Psoas muscle (tissue), 8 donors: ENCODE results near the gene SETD1A. TPM values are rescaled to one million over a fixed set of nuclear protein-coding genes. Genes with fewer than 3 reads are reported as not detected.

ENCODE experiments used
- ATAC-seq, 4 donors: fragments of 200-7000 bp; cut with Tn5 transposase; one replicate each; pipeline ENCODE4 v1.9.1; 2020; ENCODE audit warnings: moderate library complexity in 3 of 4, mild to moderate bottlenecking in 2 of 4
- DNase-seq, 2 donors: peaks; one replicate each; pipeline ENCODE4 v3.0.0-alpha.2; 2020
- H3K27ac ChIP-seq: fragments of 200-600 bp; one replicate; pipeline ENCODE4 v1.8.0; 2022
- H3K27me3 ChIP-seq, 3 donors: fragments of 200-600 bp in 1 of 3; one replicate each; pipeline versions ENCODE4 v1.6.1 to v1.8.0; 2013 to 2022; ENCODE audit warnings: low read length in 2 of 3, mild to moderate bottlenecking in 2 of 3, moderate library complexity in 1 of 3; ENCODE audit not compliant: insufficient read depth in 3 of 3
- H3K36me3 ChIP-seq, 2 donors: fragments of 200-600 bp in 1 of 2; one replicate each; pipeline versions ENCODE4 v1.6.1 to v1.8.0; 2013 to 2022; ENCODE audit warnings: low read depth in 1 of 2, mild to moderate bottlenecking in 1 of 2, moderate library complexity in 1 of 2; ENCODE audit not compliant: insufficient read depth in 1 of 2
- H3K4me1 ChIP-seq: fragments of 200-600 bp; one replicate; pipeline ENCODE4 v1.8.0; 2022
- H3K4me3 ChIP-seq: fragments of 200-600 bp; one replicate; pipeline ENCODE4 v1.8.0; 2022; ENCODE audit warnings: mild to moderate bottlenecking
- H3K9me3 ChIP-seq: fragments of 200-600 bp; one replicate; pipeline ENCODE4 v1.8.0; 2022
- WGBS, 3 donors: extraction: QIAGEN DNeasy Blood & Tissue Kit; methylation state at CpG; one replicate each; pipeline versions ENCODE4 v1.1.6 to v1.1.7; 2013; 5-methylcytosine and 5-hydroxymethylcytosine counted together
- intact Hi-C, 2 donors: fragments of 100-400 bp; cut with DNase I; formaldehyde crosslinking; loops; one replicate each; pipeline versions ENCODE4 v1.11.0 to v1.14.2; 2022
- polyA plus RNA-seq, 3 donors: library from polyadenylated mRNA; stranded (reverse); fragments of 200-250 nt; gene quantifications; one replicate each; pipeline ENCODE4 v1.2.3, GENCODE V29; 2013
- total RNA-seq, 4 donors: library from RNA; stranded (reverse); fragmentation: NEBNext Ultra II Directional in 2 of 4; extraction: Animal tissue kit (Norgen Biotek cat#: 25700) in 2 of 4; gene quantifications; one replicate each; pipeline versions ENCODE4 v1.2.1 to v1.2.4, GENCODE V29; 2021 to 2023
- TF ChIP-seq, protein P1 (sequence below): fragments of 200-600 bp; IDR thresholded peaks from one replicate; pipeline ENCODE4 v1.8.0; 2022; ENCODE audit warnings: antibody characterized with exemption
- donor health status: healthy with polysubstance abuse.
- donor health status: DM: no; HTN: no; CAD: no; lungs with moderate emphysema.
- donor health status: Bipolar disorder and iron deficiency.
- donor health status: healthy.
- donor health status: DM: yes; HTN: yes; CAD: no.
- donor health status: DM: no; HTN: no; CAD: no.
- donor health status: DM: no; HTN: no; CAD: no.
- donor health status: DM: yes; HTN: yes; CAD: no.

Gene SETD1A
- total and polyA plus RNA-seq, 7 donors, result 7.9 to 19.0 (median 14.9) TPM

DNA sequence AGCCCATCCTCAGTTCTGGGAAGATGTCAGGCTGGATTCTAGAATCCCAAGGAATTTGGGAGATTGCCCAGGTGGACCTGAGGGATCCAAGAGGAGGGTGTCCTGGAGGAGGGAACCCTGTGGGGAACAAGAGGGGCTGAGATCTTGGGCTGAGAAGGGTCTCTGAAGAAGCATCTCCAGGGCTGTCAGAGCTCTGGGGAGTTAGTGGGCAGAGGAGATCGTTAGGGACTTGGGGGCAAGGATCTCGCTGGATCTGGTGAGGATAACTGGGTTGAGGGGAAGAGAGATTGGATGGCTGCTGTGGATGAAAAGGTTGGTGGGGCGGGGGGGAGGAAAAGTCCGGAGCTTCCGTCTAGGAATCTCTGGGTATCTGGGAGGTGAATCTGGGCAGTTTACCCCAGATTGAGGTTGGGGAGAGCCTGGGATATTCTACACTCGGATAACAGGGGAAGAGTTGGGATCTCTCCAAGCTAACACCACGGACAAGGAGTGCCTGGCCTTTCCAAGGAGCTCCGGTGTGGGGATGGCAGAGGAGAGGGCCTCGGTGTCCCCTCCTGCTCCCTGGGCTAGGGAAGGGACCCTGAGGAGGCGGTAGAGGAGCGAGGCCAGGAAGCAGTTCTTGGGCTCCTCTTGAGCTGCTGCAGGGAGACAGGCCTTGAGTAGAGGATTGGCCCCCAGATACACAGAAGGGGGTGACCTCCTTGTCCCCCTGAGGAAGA, 32.5 kb upstream of the SETD1A start:
- Histone ChIP-seq H3K4me3 (peak overlapping the region; percentile 81), H3K27me3 (no peaks in the 10 kb centered on the region), H3K4me1 (peaks cover 7% of the 10 kb centered on the region), H3K36me3 (peaks cover 2 to 4% of the 10 kb centered on the region in 2 donors), H3K27ac (no peak overlapping the region), H3K9me3 (no peaks in the 10 kb centered on the region)
- no peak for ATAC-seq
- TF ChIP-seq, protein P1, sequence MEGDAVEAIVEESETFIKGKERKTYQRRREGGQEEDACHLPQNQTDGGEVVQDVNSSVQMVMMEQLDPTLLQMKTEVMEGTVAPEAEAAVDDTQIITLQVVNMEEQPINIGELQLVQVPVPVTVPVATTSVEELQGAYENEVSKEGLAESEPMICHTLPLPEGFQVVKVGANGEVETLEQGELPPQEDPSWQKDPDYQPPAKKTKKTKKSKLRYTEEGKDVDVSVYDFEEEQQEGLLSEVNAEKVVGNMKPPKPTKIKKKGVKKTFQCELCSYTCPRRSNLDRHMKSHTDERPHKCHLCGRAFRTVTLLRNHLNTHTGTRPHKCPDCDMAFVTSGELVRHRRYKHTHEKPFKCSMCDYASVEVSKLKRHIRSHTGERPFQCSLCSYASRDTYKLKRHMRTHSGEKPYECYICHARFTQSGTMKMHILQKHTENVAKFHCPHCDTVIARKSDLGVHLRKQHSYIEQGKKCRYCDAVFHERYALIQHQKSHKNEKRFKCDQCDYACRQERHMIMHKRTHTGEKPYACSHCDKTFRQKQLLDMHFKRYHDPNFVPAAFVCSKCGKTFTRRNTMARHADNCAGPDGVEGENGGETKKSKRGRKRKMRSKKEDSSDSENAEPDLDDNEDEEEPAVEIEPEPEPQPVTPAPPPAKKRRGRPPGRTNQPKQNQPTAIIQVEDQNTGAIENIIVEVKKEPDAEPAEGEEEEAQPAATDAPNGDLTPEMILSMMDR, result no peak
- 70 to 77% (median 71%) methylated on average over 11 of the region's 11 CpGs for WGBS, 3 donors
- intact Hi-C loops, result no loop called here
- DNase-seq, result no peak

DNA sequence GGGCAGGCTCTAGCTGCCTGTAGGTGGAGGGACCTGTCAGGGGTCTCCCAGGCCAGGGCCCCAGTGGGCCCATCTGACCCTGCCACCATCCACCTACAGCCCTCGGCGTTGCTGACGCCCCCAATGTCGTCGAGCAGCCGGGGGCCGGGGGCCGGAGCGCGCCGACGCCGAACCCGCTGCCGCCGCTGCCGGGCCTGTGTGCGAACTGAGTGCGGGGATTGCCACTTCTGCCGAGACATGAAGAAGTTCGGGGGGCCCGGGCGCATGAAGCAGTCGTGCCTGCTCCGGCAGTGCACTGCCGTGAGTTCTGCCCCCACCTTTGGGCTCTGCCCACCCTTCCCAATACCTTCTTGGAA, 31.9 kb upstream of the SETD1A start:
- intact Hi-C loops, result no loop called here
- ATAC-seq (no peak), DNase-seq (no peak)
- Histone ChIP-seq H3K36me3 (peaks cover 5 to 10% of the 10 kb centered on the region in 2 donors), H3K27me3 (no peaks in the 10 kb centered on the region), H3K4me3 (no peak overlapping the region), H3K27ac (no peak overlapping the region), H3K9me3 (no peaks in the 10 kb centered on the region), H3K4me1 (peaks cover 7% of the 10 kb centered on the region)
- TF ChIP-seq, protein P1, result no peak
- 90 to 93% (median 91%) methylated on average over 24 to 26 of the region's 26 CpGs for WGBS, 3 donors

DNA sequence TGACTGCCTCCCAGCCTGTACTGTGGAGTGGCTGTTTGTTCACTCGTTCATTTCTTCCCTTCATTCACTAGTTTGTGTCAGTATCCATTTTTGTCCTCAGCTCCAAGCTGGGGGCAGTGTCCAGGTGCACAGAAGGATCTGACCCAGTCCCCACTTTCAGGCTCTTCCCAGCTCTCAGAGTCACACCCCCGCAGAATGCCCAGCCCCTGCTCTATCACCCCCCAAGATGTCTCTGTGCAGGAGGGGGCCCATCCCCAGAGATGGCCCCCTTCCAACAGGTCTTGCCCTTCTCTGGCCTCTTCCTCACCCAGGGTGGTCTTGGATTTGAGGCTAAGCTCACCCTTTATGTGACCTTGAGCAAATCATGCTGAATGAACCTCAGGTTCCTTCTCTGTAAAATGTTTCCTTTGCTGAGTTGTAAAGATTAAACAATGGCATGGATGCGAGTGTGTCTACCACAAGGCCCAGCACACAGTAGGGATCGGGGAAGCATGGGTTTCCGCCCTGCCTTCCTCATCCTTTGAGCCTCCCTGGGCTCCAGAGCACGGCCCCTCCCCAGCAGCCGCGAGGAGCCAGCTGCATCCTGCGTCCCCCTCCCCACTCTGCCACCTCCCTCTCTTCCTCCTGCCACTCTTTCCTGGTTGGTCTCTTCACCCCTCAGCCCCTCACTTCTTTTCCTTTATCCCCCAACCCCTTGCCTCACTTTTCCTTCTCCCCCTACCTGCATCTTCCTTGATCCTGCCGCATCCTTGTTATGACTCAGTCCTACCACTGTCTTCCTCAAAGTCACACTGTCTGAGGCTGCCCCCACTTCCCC, 31.4 kb upstream of the SETD1A start:
- ATAC-seq, result no peak
- no peak for DNase-seq
- TF ChIP-seq, protein P1, result no peak
- Histone ChIP-seq H3K27me3 (no peaks in the 10 kb centered on the region), H3K27ac (no peak overlapping the region), H3K36me3 (peaks cover 5 to 16% of the 10 kb centered on the region in 2 donors), H3K4me1 (peaks cover 7% of the 10 kb centered on the region), H3K4me3 (no peak overlapping the region), H3K9me3 (no peaks in the 10 kb centered on the region)
- WGBS, 3 donors, result 62 to 66% (median 63%) methylated on average over 10 of the region's 10 CpGs
- intact Hi-C loops, result no loop called here

DNA sequence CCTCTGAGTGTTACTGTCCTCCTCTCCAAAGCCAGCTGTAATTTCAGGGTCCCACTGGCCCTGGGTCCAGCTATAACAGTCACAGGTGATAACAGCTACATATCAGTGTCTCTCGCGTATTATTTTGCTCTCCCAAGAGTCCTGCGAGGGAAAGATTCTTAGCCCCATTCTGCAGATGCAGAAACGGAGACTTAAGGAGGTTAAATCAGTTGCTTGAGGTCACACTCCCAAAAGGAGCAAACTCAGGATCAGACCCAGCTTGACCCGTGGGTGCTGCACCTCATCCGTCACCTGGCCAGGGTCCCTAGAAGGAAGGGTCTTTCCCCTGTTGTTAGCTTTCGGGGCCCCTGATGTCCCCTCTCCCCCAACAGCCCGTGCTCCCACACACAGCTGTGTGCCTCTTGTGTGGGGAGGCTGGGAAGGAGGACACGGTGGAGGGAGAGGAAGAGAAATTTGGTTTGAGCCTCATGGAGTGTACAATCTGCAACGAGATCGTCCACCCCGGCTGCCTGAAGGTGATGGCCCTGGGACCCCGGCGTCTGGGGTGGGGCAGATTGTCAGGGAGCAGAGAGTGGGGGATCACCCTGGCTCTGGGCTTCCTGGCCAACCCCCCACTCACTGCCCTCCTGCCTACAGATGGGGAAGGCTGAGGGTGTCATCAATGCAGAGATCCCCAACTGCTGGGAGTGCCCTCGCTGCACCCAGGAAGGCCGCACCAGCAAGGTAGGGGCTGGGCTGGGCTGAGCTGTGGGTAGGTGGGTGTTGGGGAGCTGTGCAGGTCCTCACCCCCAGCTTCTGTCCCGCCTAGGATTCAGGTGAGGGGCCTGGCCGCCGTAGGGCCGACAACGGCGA, 30.4 kb upstream of the SETD1A start:
- 84 to 89% (median 88%) methylated on average over 20 to 22 of the region's 22 CpGs for WGBS, 3 donors
- H3K27me3 ChIP-seq, result no peaks in the 10 kb centered on the region
- no peak overlapping the region for H3K27ac ChIP-seq
- peaks cover 5 to 23% of the 10 kb centered on the region in 2 donors for H3K36me3 ChIP-seq
- no peaks in the 10 kb centered on the region for H3K9me3 ChIP-seq
- no peaks in the 10 kb centered on the region for H3K4me1 ChIP-seq
- intact Hi-C loops, result no loop called here
- ATAC-seq (no peak), DNase-seq (no peak)
- no peak overlapping the region for H3K4me3 ChIP-seq
- TF ChIP-seq, protein P1, result no peak
